K562 (cell line): Measurements from ENCODE around the gene HSPA1L. TPM values are rescaled to one million over a fixed set of nuclear protein-coding genes. Genes with fewer than 3 reads are reported as not detected.

Experiments used
- ASH1L ChIP-seq: fragments of 450-650 bp; IDR thresholded peaks from 2 replicates; pipeline ENCODE4 v1.6.1; 2018; ENCODE audit warnings: borderline replicate concordance, mild to moderate bottlenecking, low read depth; ENCODE audit not compliant: partially characterized antibody
- BRCA1 ChIP-seq, 2 experiments: fragments of 450-650 bp in 1 of 2; sonication (generic) in 1 of 2; formaldehyde crosslinking in 1 of 2; IDR thresholded peaks; 2 replicates each; pipeline versions ENCODE4 v1.5.0 to v1.6.1; 2017 to 2020; ENCODE audit warnings: mild to moderate bottlenecking in 1 of 2, missing genetic modification reagents in 1 of 2
- BRD4 ChIP-seq: fragments of 200-600 bp; sonication (generic); IDR thresholded peaks from 2 replicates; pipeline ENCODE4 v1.6.1; 2017; ENCODE audit warnings: inconsistent platforms
- CEBPG ChIP-seq, 3 experiments: fragments of 200-800 bp in 1 of 3; sonication (Bioruptor generic) in 1 of 3; sonication (generic) in 1 of 3; formaldehyde crosslinking in 1 of 3; IDR thresholded peaks in 2 of 3; conservative IDR thresholded peaks in 1 of 3; 2 replicates each; pipeline versions ENCODE4 v1.6.1 to v1.8.0; 2016 to 2022; ENCODE audit warnings: missing compliant biosample characterization in 2 of 3, missing genetic modification characterization in 2 of 3, mild to moderate bottlenecking in 1 of 3, missing genetic modification reagents in 1 of 3
- DACH1 ChIP-seq: fragments of 450-650 bp; IDR thresholded peaks from 2 replicates; pipeline ENCODE4 v1.6.1; 2018; ENCODE audit not compliant: partially characterized antibody
- KDM5B ChIP-seq: fragments of 200-600 bp; sonication (generic); IDR thresholded peaks from 2 replicates; pipeline ENCODE4 v1.6.1; 2012; ENCODE audit warnings: low read depth, mild to moderate bottlenecking, moderate library complexity, low read length, control low read depth, inconsistent platforms; ENCODE audit not compliant: insufficient replicate concordance
- MIER1 ChIP-seq: fragments of 450-650 bp; IDR thresholded peaks from 2 replicates; pipeline ENCODE4 v1.6.1; 2016; ENCODE audit warnings: antibody characterized with exemption, mild to moderate bottlenecking, low read depth
- MLLT1 ChIP-seq, 2 experiments: fragments of 450-650 bp; IDR thresholded peaks; 2 replicates each; pipeline ENCODE4 v1.6.1; 2016
- PML ChIP-seq: IDR thresholded peaks from 2 replicates; pipeline ENCODE4 v1.6.1; 2012; ENCODE audit warnings: low read length, inconsistent platforms
- PPARD ChIP-seq: fragments of 250-450 bp; sonication (Bioruptor Pico); IDR thresholded peaks from 2 replicates; pipeline ENCODE4 v1.8.0; 2022; ENCODE audit warnings: inconsistent platforms, mild to moderate bottlenecking, moderate library complexity
- PURB ChIP-seq: sonication (generic); formaldehyde crosslinking; IDR thresholded peaks from 2 replicates; pipeline ENCODE4 v1.9.0; 2021; ENCODE audit warnings: low read depth, mild to moderate bottlenecking, missing genetic modification reagents
- RB1 ChIP-seq: fragments of 450-650 bp; IDR thresholded peaks from 2 replicates; pipeline ENCODE4 v1.6.1; 2017; ENCODE audit warnings: low read depth, mild to moderate bottlenecking
- SIRT6 ChIP-seq: IDR thresholded peaks from one replicate; pipeline ENCODE4 v1.6.1; 2012; ENCODE audit warnings: low read depth, mild to moderate bottlenecking, control low read depth, inconsistent platforms, low read length, moderate library complexity
- TOE1 ChIP-seq, 2 experiments: fragments of 450-650 bp in 1 of 2; sonication (generic) in 1 of 2; formaldehyde crosslinking in 1 of 2; IDR thresholded peaks; 2 replicates each; pipeline versions ENCODE4 v1.7.1 to v1.8.0; 2016 to 2022; ENCODE audit warnings: borderline replicate concordance in 2 of 2, mild to moderate bottlenecking in 2 of 2, antibody characterized with exemption in 1 of 2, inconsistent platforms in 1 of 2, low read depth in 1 of 2, missing genetic modification reagents in 1 of 2, moderate library complexity in 1 of 2
- TSC22D4 ChIP-seq: fragments of 450-650 bp; IDR thresholded peaks from 2 replicates; pipeline ENCODE4 v1.6.1; 2016; ENCODE audit warnings: missing genetic modification characterization, missing biosample characterization, control low read depth
- ZNF436 ChIP-seq: fragments of 250-450, 450-650 bp; sonication (Bioruptor Pico); formaldehyde crosslinking; IDR thresholded peaks from 2 replicates; pipeline ENCODE4 v1.7.0; 2020; ENCODE audit warnings: mild to moderate bottlenecking
- polyA plus RNA-seq, 8 experiments: library from polyadenylated mRNA; depleted of rRNA in 4 of 8; stranded (reverse) in 5 of 8; unstranded in 3 of 8; fragments of >200 nt; fragmentation: Nextera tagmentation in 2 of 8; fragmentation: Illumina TruSeq in 1 of 8; extraction: Ambion mirVana in 2 of 8; extraction: Trizol in 1 of 8; gene quantifications; 2 replicates each; pipeline versions ENCODE4 v1.2.1 to v1.2.3, GENCODE V29; 2011 to 2014; ENCODE audit warnings: inconsistent platforms in 1 of 8, missing spikeins in 1 of 8
- total RNA-seq, 7 experiments: library from RNA; depleted of rRNA in 6 of 7; stranded (reverse); fragments of >200 nt in 6 of 7; fragmentation: Illumina TruSeq in 2 of 7; extraction: Trizol in 2 of 7; gene quantifications; 2 replicates each; pipeline versions ENCODE4 v1.2.1 to v1.2.3, GENCODE V29; 2011 to 2021; ENCODE audit warnings: low replicate concordance in 1 of 7
- TF ChIP-seq, protein P1 (sequence below), 2 experiments: fragments of 150-350 bp in 1 of 2; IDR thresholded peaks; 2 replicates each; pipeline ENCODE4 v1.6.1; 2012 to 2016; ENCODE audit warnings: low read depth in 2 of 2, low read length in 2 of 2, mild to moderate bottlenecking in 1 of 2, moderate library complexity in 1 of 2

The HSPA1L gene
- total and polyA plus RNA-seq, 9 of the 15 experiments (the other 6 are each of a cell fraction or from before 2014, with no cell fraction given): 0.14 to 2.1 (median 1.3) TPM

- TF ChIP-seq MLLT1 (IDR thresholded peaks at IDR 0.05) (peak; percentile 74 to 78; a peak in 2 of 4 replicates), MIER1 (no peak), ASH1L (no peak), PML (peak; percentile 17), PPARD (CRISPR knock-in tag) (0 out of 2 replicates have a peak, but pooled peaks have one; percentile 8), ZNF436 (CRISPR knock-in tag) (no peak), PURB (CRISPR knock-in tag) (no peak), TOE1 (IDR thresholded peaks at IDR 0.05; ENCODE audit: borderline replicate concordance) (no peak), TOE1 (CRISPR knock-in tag; IDR thresholded peaks at IDR 0.05; ENCODE audit: borderline replicate concordance, low read depth) (no peak), DACH1 (no peak), TSC22D4 (tag) (no peak), SIRT6 (peak; percentile 90), CEBPG (CRISPR knock-in tag; IDR thresholded peaks at IDR 0.05) (no peak), CEBPG (tag; conservative IDR thresholded peaks at IDR 0.05 in 1 of 2, IDR thresholded peaks at IDR 0.05 in 1 of 2) (peak in 1 of 2 experiments; percentile 24; a peak in 1 of 4 replicates), RB1 (no peak), BRCA1 (IDR thresholded peaks at IDR 0.05) (no peak), BRCA1 (CRISPR knock-in tag; IDR thresholded peaks at IDR 0.05) (no peak), BRD4 (0 out of 2 replicates have a peak, but pooled peaks have one; percentile 30), KDM5B (peak; percentile 56)
- TF ChIP-seq, protein P1, sequence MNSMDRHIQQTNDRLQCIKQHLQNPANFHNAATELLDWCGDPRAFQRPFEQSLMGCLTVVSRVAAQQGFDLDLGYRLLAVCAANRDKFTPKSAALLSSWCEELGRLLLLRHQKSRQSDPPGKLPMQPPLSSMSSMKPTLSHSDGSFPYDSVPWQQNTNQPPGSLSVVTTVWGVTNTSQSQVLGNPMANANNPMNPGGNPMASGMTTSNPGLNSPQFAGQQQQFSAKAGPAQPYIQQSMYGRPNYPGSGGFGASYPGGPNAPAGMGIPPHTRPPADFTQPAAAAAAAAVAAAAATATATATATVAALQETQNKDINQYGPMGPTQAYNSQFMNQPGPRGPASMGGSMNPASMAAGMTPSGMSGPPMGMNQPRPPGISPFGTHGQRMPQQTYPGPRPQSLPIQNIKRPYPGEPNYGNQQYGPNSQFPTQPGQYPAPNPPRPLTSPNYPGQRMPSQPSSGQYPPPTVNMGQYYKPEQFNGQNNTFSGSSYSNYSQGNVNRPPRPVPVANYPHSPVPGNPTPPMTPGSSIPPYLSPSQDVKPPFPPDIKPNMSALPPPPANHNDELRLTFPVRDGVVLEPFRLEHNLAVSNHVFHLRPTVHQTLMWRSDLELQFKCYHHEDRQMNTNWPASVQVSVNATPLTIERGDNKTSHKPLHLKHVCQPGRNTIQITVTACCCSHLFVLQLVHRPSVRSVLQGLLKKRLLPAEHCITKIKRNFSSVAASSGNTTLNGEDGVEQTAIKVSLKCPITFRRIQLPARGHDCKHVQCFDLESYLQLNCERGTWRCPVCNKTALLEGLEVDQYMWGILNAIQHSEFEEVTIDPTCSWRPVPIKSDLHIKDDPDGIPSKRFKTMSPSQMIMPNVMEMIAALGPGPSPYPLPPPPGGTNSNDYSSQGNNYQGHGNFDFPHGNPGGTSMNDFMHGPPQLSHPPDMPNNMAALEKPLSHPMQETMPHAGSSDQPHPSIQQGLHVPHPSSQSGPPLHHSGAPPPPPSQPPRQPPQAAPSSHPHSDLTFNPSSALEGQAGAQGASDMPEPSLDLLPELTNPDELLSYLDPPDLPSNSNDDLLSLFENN (IDR thresholded peaks at IDR 0.05; ENCODE audit: low read depth in 2 of 2, low read length in 2 of 2): no peak
Observed at GRCh38 chr6:31836474-31837368, 21.6 kb upstream of the HSPA1L start (continued).
